ENCODE results near the gene USP17L21. TPM values are rescaled to one million over a fixed set of nuclear protein-coding genes. Genes with fewer than 3 reads are reported as not detected.
A peak's percentile ranks its signal among the peaks of the same experiment; 100 is the strongest.
"Not testable (repeated sequence)": the region's sequence is repeated elsewhere in the genome, so short reads cannot be mapped to it uniquely, and the experiment has no call there.

USP17L21 gene
- not detected for total RNA-seq

- DNase-seq (ENCODE audit: low read depth in 2 of 3, low spot score in 2 of 3): not testable (repeated sequence)
These were observed at the start of gene USP17L21 for GRCh38 chr4:9262572-9262971. TSS of gene USP17L21 (plus strand) at chr4:9262872. CDS start at chr4:9262872, 0 bp downstream.

GRCh38 chr4:9214701-9215100, 48.0 kb upstream of the USP17L21 start:
- DNase-seq (ENCODE audit: low read depth in 2 of 3, low spot score in 2 of 3): not testable (repeated sequence)

GRCh38 chr4:9215105-9215504, 47.6 kb upstream of the USP17L21 start, which contains the start of gene USP17L11:
TSS of gene USP17L11 (plus strand) at chr4:9215405. CDS start at chr4:9215405, 0 bp downstream.
- DNase-seq (ENCODE audit: low read depth in 2 of 3, low spot score in 2 of 3): not testable (repeated sequence)

- not testable (repeated sequence) for DNase-seq (ENCODE audit: low read depth in 2 of 3, low spot score in 2 of 3)
These were observed 42.8 kb upstream of the USP17L21 start, which contains the start of gene USP17L12 for GRCh38 chr4:9219852-9220251. TSS of gene USP17L12 (plus strand) at chr4:9220152. CDS start at chr4:9220152, 0 bp downstream.

- not testable (repeated sequence) for DNase-seq (ENCODE audit: low read depth in 2 of 3, low spot score in 2 of 3)
These were observed 38.1 kb upstream of the USP17L21 start, which contains the start of gene USP17L13 for GRCh38 chr4:9224596-9224995. TSS of gene USP17L13 (plus strand) at chr4:9224896. CDS start at chr4:9224896, 0 bp downstream.

GRCh38 chr4:9230249-9230648, 32.4 kb upstream of the USP17L21 start:
- DNase-seq (ENCODE audit: low read depth in 2 of 3, low spot score in 2 of 3): not testable (repeated sequence)

GRCh38 chr4:9234085-9234484, 28.6 kb upstream of the USP17L21 start, which contains the start of gene USP17L15:
TSS of gene USP17L15 (plus strand) at chr4:9234385. CDS start at chr4:9234385, 0 bp downstream.
- not testable (repeated sequence) for DNase-seq (ENCODE audit: low read depth in 2 of 3, low spot score in 2 of 3)

GRCh38 chr4:9238461-9238860, 24.2 kb upstream of the USP17L21 start:
- DNase-seq (ENCODE audit: low read depth in 2 of 3, low spot score in 2 of 3): not testable (repeated sequence)

GRCh38 chr4:9243579-9243978, 19.1 kb upstream of the USP17L21 start, which contains the start of gene USP17L17:
TSS of gene USP17L17 (plus strand) at chr4:9243879. CDS start at chr4:9243879, 0 bp downstream.
- not testable (repeated sequence) for DNase-seq (ENCODE audit: low read depth in 2 of 3, low spot score in 2 of 3)

GRCh38 chr4:9247953-9248680, 14.6 kb upstream of the USP17L21 start, which contains the start of gene USP17L18:
TSS of gene USP17L18 (plus strand) at chr4:9248630. CDS start at chr4:9248630, 0 bp downstream.
- DNase-seq (ENCODE audit: low read depth in 2 of 3, low spot score in 2 of 3): peak in 1 of 3 donors; percentile 0

GRCh38 chr4:9253078-9253477, 9.6 kb upstream of the USP17L21 start, which contains the start of gene USP17L19:
TSS of gene USP17L19 (plus strand) at chr4:9253378. CDS start at chr4:9253378, 0 bp downstream.
- DNase-seq (ENCODE audit: low read depth in 2 of 3, low spot score in 2 of 3): not testable (repeated sequence)

GRCh38 chr4:9257824-9258223, 4.8 kb upstream of the USP17L21 start, which contains the start of gene USP17L20:
TSS of gene USP17L20 (plus strand) at chr4:9258124. CDS start at chr4:9258124, 0 bp downstream.
- not testable (repeated sequence) for DNase-seq (ENCODE audit: low read depth in 2 of 3, low spot score in 2 of 3)

- not testable (repeated sequence) for DNase-seq (ENCODE audit: low read depth in 2 of 3, low spot score in 2 of 3)
These were observed 4.6 kb downstream of the USP17L21 start, which contains the start of gene USP17L22 for GRCh38 chr4:9267319-9267718. TSS of gene USP17L22 (plus strand) at chr4:9267619. CDS start at chr4:9267619, 0 bp downstream.

GRCh38 chr4:9271719-9272118, 9.0 kb downstream of the USP17L21 start:
- not testable (repeated sequence) for DNase-seq (ENCODE audit: low read depth in 2 of 3, low spot score in 2 of 3)

Other genes with a start within 250 kb of the USP17L21 start
- gene FAM90A26, start 92.5 kb upstream of the USP17L21 start, total RNA-seq: not detected
- gene USP17L10, start 52.2 kb upstream of the USP17L21 start, total RNA-seq: not detected
- not detected for gene USP17L11, start 47.5 kb upstream of the USP17L21 start, total RNA-seq
- not detected for gene USP17L12, start 42.7 kb upstream of the USP17L21 start, total RNA-seq
- not detected for gene USP17L13, start 38.0 kb upstream of the USP17L21 start, total RNA-seq
- not detected for gene USP17L15, start 28.5 kb upstream of the USP17L21 start, total RNA-seq
- gene USP17L17, start 19.0 kb upstream of the USP17L21 start, total RNA-seq: not detected
- not detected for gene USP17L18, start 14.2 kb upstream of the USP17L21 start, total RNA-seq
- gene USP17L19, start 9.5 kb upstream of the USP17L21 start, total RNA-seq: not detected
- not detected for gene USP17L20, start 4.7 kb upstream of the USP17L21 start, total RNA-seq
- gene USP17L22, start 4.7 kb downstream of the USP17L21 start, total RNA-seq: under 0.01 TPM
- gene USP17L24, start 62.3 kb downstream of the USP17L21 start, total RNA-seq: not detected
- gene USP17L25, start 67.0 kb downstream of the USP17L21 start, total RNA-seq: not detected
- gene USP17L26, start 71.8 kb downstream of the USP17L21 start, total RNA-seq: not detected
- gene USP17L5, start 76.5 kb downstream of the USP17L21 start, total RNA-seq: not detected
- gene USP17L27, start 81.3 kb downstream of the USP17L21 start, total RNA-seq: not detected
- gene USP17L28, start 86.0 kb downstream of the USP17L21 start, total RNA-seq: not detected
- not detected for gene USP17L29, start 90.8 kb downstream of the USP17L21 start, total RNA-seq
- gene USP17L30, start 100.3 kb downstream of the USP17L21 start, total RNA-seq: not detected
- not detected for gene DEFB131A, start 181.5 kb downstream of the USP17L21 start, total RNA-seq

Data from hematopoietic multipotent progenitor cell (in vitro differentiated cells).